ENCODE measurements around the gene LMOD2.

Gene LMOD2

GRCh38 chr7:123674399-123675180 lies 18.9 kb downstream of the LMOD2 start:
- DNase-seq: no peak

GRCh38 chr7:123675181-123675473 lies 19.5 kb downstream of the LMOD2 start:
- DNase-seq: no peak

- no peak for DNase-seq
Observed at GRCh38 chr7:123677061-123677715, 21.5 kb downstream of the LMOD2 start.

- DNase-seq: no peak
Observed at GRCh38 chr7:123679614-123680013, 23.9 kb downstream of the LMOD2 start.

- DNase-seq: no peak
Observed at GRCh38 chr7:123680580-123680979, 24.9 kb downstream of the LMOD2 start.

GRCh38 chr7:123681561-123681960 lies 25.9 kb downstream of the LMOD2 start:
- DNase-seq: no peak

- DNase-seq: peak; percentile 14
Observed at GRCh38 chr7:123682690-123683089, 27.0 kb downstream of the LMOD2 start.

GRCh38 chr7:123687161-123687560 lies 31.5 kb downstream of the LMOD2 start:
- DNase-seq: no peak

GRCh38 chr7:123687727-123688126 lies 32.1 kb downstream of the LMOD2 start:
- no peak for DNase-seq

- DNase-seq: no peak
Observed at GRCh38 chr7:123689250-123689649, 33.6 kb downstream of the LMOD2 start.

- DNase-seq: no peak
Observed at GRCh38 chr7:123690550-123690949, 34.9 kb downstream of the LMOD2 start.

GRCh38 chr7:123692471-123692877 lies 36.8 kb downstream of the LMOD2 start:
- no peak for DNase-seq

GRCh38 chr7:123695944-123696677 lies 40.4 kb downstream of the LMOD2 start:
- no peak for DNase-seq

GRCh38 chr7:123705211-123705901 lies 49.7 kb downstream of the LMOD2 start:
- DNase-seq: no peak

- DNase-seq: no peak
Observed at GRCh38 chr7:123709525-123709924, 53.9 kb downstream of the LMOD2 start.

GRCh38 chr7:123710683-123711082 lies 55.0 kb downstream of the LMOD2 start:
- no peak for DNase-seq

- no peak for DNase-seq
Observed at GRCh38 chr7:123711832-123712293, 56.2 kb downstream of the LMOD2 start.

- DNase-seq: no peak
Observed at GRCh38 chr7:123712619-123713018, 57.0 kb downstream of the LMOD2 start.
